Lung microvascular endothelial cell (primary cell): ENCODE measurements around the gene ZNF19. TPM values are rescaled to one million over a fixed set of nuclear protein-coding genes. Genes with fewer than 3 reads are reported as not detected.
A peak's percentile ranks its signal among the peaks of the same experiment; 100 is the strongest.

Source experiments
- DNase-seq, 2 donors: peaks; one replicate each; pipeline versions ENCODE4 v3.0.0 to v3.0.0-alpha.2; 2010; ENCODE audit warnings: low read depth in 2 of 2
- total RNA-seq: library from RNA; depleted of rRNA; stranded (reverse); fragments of >200 nt; gene quantifications from 2 replicates; pipeline ENCODE4 v1.2.1, GENCODE V29; 2014

ZNF19 gene
- total RNA-seq, 1 donor from 2014 or later = 1.2 TPM

GRCh38 chr16:71442051-71442440, 47.1 kb downstream of the ZNF19 start, which contains the start of gene TLE7:
TSS of gene TLE7 (minus strand) at chr16:71442054. CDS start at chr16:71433324, 8,730 bp downstream.
- no peak for DNase-seq

- no peak for DNase-seq
Measured at GRCh38 chr16:71441348-71442050, 47.6 kb downstream of the ZNF19 start.

- DNase-seq = no peak
Measured at GRCh38 chr16:71440669-71441347, 48.3 kb downstream of the ZNF19 start.

DNA sequence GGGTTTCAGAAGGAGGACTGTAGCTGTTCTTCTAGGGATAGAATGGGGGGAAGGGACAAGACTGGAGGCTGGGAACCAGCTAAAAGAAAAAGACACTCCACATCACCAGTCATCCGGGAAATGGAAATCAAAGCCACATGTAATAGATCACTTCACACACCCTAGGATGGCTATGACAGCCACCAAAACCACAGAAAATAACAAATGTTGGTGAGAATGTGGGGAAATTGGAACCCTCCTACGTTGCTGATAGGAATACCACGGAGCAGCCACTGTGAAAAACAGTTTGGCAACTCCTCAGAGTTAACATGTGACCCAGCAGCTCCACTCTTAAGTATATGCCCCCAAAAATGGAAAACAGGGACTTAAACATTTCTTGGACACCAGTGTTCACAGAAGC, 49.6 kb downstream of the ZNF19 start:
- no peak for DNase-seq

GRCh38 chr16:71436473-71436872, 52.7 kb downstream of the ZNF19 start:
- DNase-seq = no peak

- no peak for DNase-seq
Measured at GRCh38 chr16:71432906-71433305, 56.2 kb downstream of the ZNF19 start.

GRCh38 chr16:71431991-71432390, 57.1 kb downstream of the ZNF19 start:
- DNase-seq = no peak

- no peak for DNase-seq
Measured at GRCh38 chr16:71431176-71431575, 57.9 kb downstream of the ZNF19 start.

DNA sequence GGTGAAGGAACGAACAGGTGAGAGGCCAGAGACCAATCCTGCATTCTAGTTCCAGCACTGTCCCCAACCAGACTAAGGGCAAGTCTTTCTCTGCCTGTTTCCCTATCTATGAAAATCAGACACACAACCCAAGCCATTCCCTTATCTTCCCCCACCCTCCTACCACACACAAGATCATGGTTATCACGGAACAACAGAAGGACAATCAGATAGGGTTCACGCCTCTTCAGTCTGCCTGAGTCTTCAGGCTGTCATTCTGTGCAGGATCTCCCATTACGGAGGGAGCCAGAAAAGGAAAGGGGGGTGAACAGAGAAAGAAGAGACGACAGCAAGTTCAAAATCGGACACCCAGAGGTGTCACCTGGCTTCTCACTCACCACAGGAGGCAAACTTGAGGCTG, 58.4 kb downstream of the ZNF19 start:
- DNase-seq = no peak

DNA sequence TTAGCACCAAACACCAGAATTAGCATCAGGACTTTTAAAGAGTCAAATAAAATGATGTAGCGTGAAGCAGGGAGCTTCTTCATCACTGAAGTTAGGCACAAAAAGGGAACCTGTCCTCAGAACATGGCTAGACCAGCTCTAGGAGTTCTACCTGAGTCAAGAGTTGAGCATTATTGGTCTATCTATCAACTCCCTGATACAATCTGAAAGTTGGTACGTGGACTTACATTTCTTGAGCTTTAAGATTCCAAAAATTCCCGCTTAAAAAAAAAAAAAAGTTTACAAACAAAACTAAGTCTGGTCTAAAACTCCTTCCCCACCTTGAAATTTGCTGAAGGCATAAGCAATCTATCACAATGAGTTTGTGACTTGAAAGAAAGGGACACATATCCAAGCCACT, 59.5 kb downstream of the ZNF19 start:
- no peak for DNase-seq

DNA sequence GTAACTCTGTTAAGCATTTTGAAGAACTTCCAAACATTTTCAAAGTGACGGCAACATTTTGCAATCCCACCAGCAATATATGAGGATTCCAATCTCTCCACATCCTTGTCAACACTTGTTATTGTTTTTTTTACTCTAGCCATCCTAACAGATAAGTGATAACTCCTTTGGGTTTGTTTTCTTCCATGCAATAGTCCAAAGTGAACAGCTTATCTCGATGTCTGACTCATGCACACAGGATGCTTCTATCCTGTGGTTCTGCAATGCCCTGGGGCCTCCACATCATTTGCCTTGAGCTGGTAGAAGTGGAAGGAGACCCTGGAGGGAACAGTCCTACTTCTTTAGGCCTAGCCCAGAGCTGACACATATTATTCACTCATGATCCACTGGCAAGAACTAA, 60.2 kb downstream of the ZNF19 start:
- DNase-seq = no peak

- no peak for DNase-seq
Measured at GRCh38 chr16:71428385-71428784, 60.7 kb downstream of the ZNF19 start.

- DNase-seq = no peak
Measured at GRCh38 chr16:71426880-71427615, 62.1 kb downstream of the ZNF19 start.

DNA sequence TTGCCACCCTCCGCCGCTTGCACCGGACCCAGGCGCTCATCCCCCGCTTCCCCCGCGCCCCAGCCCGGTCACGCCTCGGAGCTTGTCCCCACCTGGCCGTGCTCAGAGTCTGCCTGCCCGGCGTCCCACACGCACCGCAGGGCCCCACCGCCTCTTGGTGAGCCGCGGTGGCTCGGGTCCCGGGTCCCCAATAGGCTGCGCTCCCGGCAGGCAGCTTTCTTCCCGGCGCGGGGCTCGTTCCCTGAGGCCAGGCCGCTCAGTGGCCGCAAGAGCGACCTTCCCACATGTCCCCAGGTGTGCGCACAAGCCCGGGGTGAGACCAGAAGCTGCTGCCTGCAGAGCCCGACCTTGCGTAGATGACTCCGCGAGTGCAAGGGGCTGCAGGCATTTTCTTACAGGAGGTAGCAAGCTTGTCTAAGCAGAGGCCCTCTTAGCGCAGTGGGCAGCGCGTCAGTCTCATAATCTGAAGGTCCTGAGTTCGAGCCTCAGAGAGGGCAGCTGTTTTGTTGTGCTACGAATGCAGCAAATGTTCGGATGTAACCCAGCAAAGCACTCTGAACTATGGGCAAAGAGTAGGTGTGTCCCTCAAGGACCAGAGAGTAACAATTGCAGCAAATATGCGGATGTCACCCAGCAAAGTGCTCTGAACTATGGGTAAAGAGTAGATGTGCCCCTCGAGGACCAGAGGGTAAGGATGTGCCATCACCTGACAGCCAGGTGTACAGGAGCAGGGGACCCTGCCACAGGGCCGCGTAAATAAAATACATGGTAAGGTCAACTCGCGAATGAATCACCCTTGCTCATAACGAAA, 62.9 kb downstream of the ZNF19 start:
- DNase-seq = peak; percentile 9 to 57

DNA sequence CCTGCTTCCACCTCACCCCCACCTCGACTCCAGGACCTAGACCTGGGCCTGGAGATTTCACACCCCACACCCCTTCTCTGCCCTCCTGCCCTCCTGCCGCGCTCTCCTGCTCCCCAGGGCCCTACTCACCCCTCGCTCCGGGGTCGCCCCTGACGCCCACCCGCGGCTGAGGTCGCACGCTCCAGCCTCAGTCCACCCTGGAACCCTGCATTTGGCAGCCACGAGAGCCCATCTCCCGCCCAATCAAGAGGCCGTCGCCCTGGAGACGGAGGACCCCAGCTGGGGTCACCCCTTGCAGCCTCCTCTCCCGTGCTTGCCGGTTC, 63.4 kb downstream of the ZNF19 start:
- no peak for DNase-seq

- no peak for DNase-seq
Measured at GRCh38 chr16:71424626-71425025, 64.5 kb downstream of the ZNF19 start.

- DNase-seq = no peak
Measured at GRCh38 chr16:71423865-71424264, 65.3 kb downstream of the ZNF19 start.

Other genes with a start within 250 kb of the ZNF19 start
- 19.2 and 28.0 TPM in 2 replicates for gene CMTR2, start 199.9 kb downstream of the ZNF19 start, total RNA-seq
- gene CALB2, start 130.6 kb downstream of the ZNF19 start, total RNA-seq = not detected in 2 replicates
- gene TLE7, start 47.3 kb downstream of the ZNF19 start, total RNA-seq = not detected in 2 replicates
- 2.8 and 3.8 TPM in 2 replicates for gene ZNF23, start 27.1 kb downstream of the ZNF19 start, total RNA-seq
- not detected in 2 replicates for gene CHST4, start 37.1 kb upstream of the ZNF19 start, total RNA-seq
- not detected in 2 replicates for gene TAT, start 87.8 kb upstream of the ZNF19 start, total RNA-seq
- gene MARVELD3, start 136.9 kb upstream of the ZNF19 start, total RNA-seq = 0.22 TPM in 1 of 2 replicates, not detected in the other
- 4.6 and 6.5 TPM in 2 replicates for gene PHLPP2, start 235.4 kb upstream of the ZNF19 start, total RNA-seq